ENCODE measurements around the gene TMC5. TPM values are rescaled to one million over a fixed set of nuclear protein-coding genes. Genes with fewer than 3 reads are reported as not detected.

TMC5 gene
- total RNA-seq, 6 donors from 2014 or later, result 37.1 to 99.5 (median 62.4) TPM

- peaks cover 3 to 12% (median 9%) of the 10 kb centered on the region in 4 donors for H3K36me3 ChIP-seq
- peak overlapping the region; percentile 73 to 98 (median 84) for H3K4me3 ChIP-seq
- H3K27me3 ChIP-seq, result no peaks in the 10 kb centered on the region
- H3K27ac ChIP-seq, result peak overlapping the region; percentile 90 to 97 (median 96)
- DNase-seq, result no peak
- no peak for TF ChIP-seq EP300 (IDR thresholded peaks at IDR 0.05)
- no peak for ATAC-seq (ENCODE audit: low FRiP score in 2 of 2)
- peaks cover 43 to 74% (median 57%) of the 10 kb centered on the region in 4 donors for H3K4me1 ChIP-seq
- WGBS, 2 donors, result 2 to 6% methylated on average over 8 of the region's 8 CpGs
- no peaks in the 10 kb centered on the region for H3K9me3 ChIP-seq
Measured at GRCh38 chr16:19520861-19521331, 103.2 kb downstream of the TMC5 start.

GRCh38 chr16:19521471-19522396 lies 104.1 kb downstream of the TMC5 start, which contains the start of gene GDE1:
Gene GDE1, minus strand, starts transcription at chr16:19522098. Its CDS starts 134 bp downstream, at chr16:19521964.
- 0% methylated on average over 21 to 44 of the region's 62 CpGs for WGBS, 2 donors
- peak within 1 kb of the TSS; percentile 73 to 98 (median 84) for H3K4me3 ChIP-seq
- no peaks in the 10 kb centered on the region for H3K9me3 ChIP-seq
- H3K27me3 ChIP-seq, result no peaks in the 10 kb centered on the region
- H3K4me1 ChIP-seq, result peaks cover 41 to 74% (median 57%) of the 10 kb centered on the region in 4 donors
- ATAC-seq (ENCODE audit: low FRiP score in 2 of 2) (peak; percentile 90 to 94), DNase-seq (peak; percentile 98 to 99)
- peaks cover 0 to 3% (median 1%) of the 10 kb centered on the region in 4 donors for H3K36me3 ChIP-seq
- peak in 3 of 6 experiments; percentile 5 to 32 (median 19) for TF ChIP-seq CTCF (IDR thresholded peaks at IDR 0.05)
- TF ChIP-seq POLR2AphosphoS5 (IDR thresholded peaks at IDR 0.05), result peak; percentile 83 to 95
- TF ChIP-seq EP300 (IDR thresholded peaks at IDR 0.05), result no peak
- peak in 3 of 4 donors; percentile 75 to 93 (median 84) for TF ChIP-seq POLR2A (IDR thresholded peaks at IDR 0.05)
- H3K27ac ChIP-seq, result peak within 1 kb of the TSS; percentile 90 to 97 (median 96)

GRCh38 chr16:19522397-19522732 lies 104.7 kb downstream of the TMC5 start:
- Histone ChIP-seq H3K27ac (peak overlapping the region; percentile 90 to 97 (median 96)), H3K36me3 (no peaks in the 10 kb centered on the region), H3K4me1 (peaks cover 41 to 71% (median 57%) of the 10 kb centered on the region in 4 donors), H3K27me3 (no peaks in the 10 kb centered on the region), H3K9me3 (no peaks in the 10 kb centered on the region), H3K4me3 (peak overlapping the region in 3 of 4 donors; percentile 80 to 98 (median 88))
- WGBS, 2 donors, result 35 to 46% methylated on average over 5 of the region's 5 CpGs
- TF ChIP-seq EP300 (IDR thresholded peaks at IDR 0.05), result peak in 1 of 4 donors; percentile 12
- TF ChIP-seq POLR2A (IDR thresholded peaks at IDR 0.05), result no peak
- TF ChIP-seq POLR2AphosphoS5 (IDR thresholded peaks at IDR 0.05), result no peak
- DNase-seq (no peak), ATAC-seq (ENCODE audit: low FRiP score in 2 of 2) (peak in 1 of 2 donors; percentile 73)

GRCh38 chr16:19522760-19523159 lies 105.1 kb downstream of the TMC5 start:
- ATAC-seq (ENCODE audit: low FRiP score in 2 of 2), result no peak
- Histone ChIP-seq H3K27ac (peak overlapping the region; percentile 90 to 97 (median 96)), H3K36me3 (no peaks in the 10 kb centered on the region), H3K4me1 (peaks cover 41 to 67% (median 54%) of the 10 kb centered on the region in 4 donors), H3K27me3 (no peaks in the 10 kb centered on the region), H3K9me3 (no peaks in the 10 kb centered on the region), H3K4me3 (no peak overlapping the region)
- no peak for TF ChIP-seq CTCF (IDR thresholded peaks at IDR 0.05)
- no peak for TF ChIP-seq POLR2A (IDR thresholded peaks at IDR 0.05)
- TF ChIP-seq EP300 (IDR thresholded peaks at IDR 0.05), result no peak
- no peak for TF ChIP-seq POLR2AphosphoS5 (IDR thresholded peaks at IDR 0.05)
- WGBS, 2 donors, result 63 to 82% methylated on average over 2 of the region's 2 CpGs
- no peak for DNase-seq

GRCh38 chr16:19523184-19523558 lies 105.5 kb downstream of the TMC5 start:
- 63 to 72% methylated on average over 18 of the region's 18 CpGs for WGBS, 2 donors
- peaks cover 41 to 63% (median 53%) of the 10 kb centered on the region in 4 donors for H3K4me1 ChIP-seq
- peak in 1 of 2 donors; percentile 10 for DNase-seq
- H3K9me3 ChIP-seq, result no peaks in the 10 kb centered on the region
- no peaks in the 10 kb centered on the region for H3K27me3 ChIP-seq
- TF ChIP-seq EP300 (IDR thresholded peaks at IDR 0.05) (no peak), CTCF (IDR thresholded peaks at IDR 0.05) (no peak), POLR2A (IDR thresholded peaks at IDR 0.05) (no peak), POLR2AphosphoS5 (IDR thresholded peaks at IDR 0.05) (no peak)
- H3K36me3 ChIP-seq, result peaks cover 0 to 2% (median 0%) of the 10 kb centered on the region in 4 donors
- ATAC-seq (ENCODE audit: low FRiP score in 2 of 2), result no peak
- peak overlapping the region; percentile 90 to 97 (median 96) for H3K27ac ChIP-seq
- peak overlapping the region in 2 of 4 donors; percentile 93 to 96 for H3K4me3 ChIP-seq

Measured in upper lobe of left lung (tissue), 6 donors.